Measurements from ENCODE around the gene CEACAM6.
"Not testable (repeated sequence)": the region's sequence is repeated elsewhere in the genome, so short reads cannot be mapped to it uniquely, and the experiment has no call there.

CEACAM6 gene

GRCh38 chr19:41755328-41755913 lies at the start of gene CEACAM6:
Gene CEACAM6, plus strand, starts transcription at chr19:41755530. Its CDS starts 109 bp downstream, at chr19:41755639.
- no peak for DNase-seq (ENCODE audit: low read depth)
- H3K4me3 ChIP-seq (ENCODE audit: low read depth, low read length) = no peak within 1 kb of the TSS
- no peak for TF ChIP-seq CTCF (IDR thresholded peaks at IDR 0.05; ENCODE audit: control insufficient read depth, extremely low read depth, insufficient read depth)

GRCh38 chr19:41706741-41707501 lies 48.4 kb upstream of the CEACAM6 start:
- no peak overlapping the region for H3K4me3 ChIP-seq (ENCODE audit: low read depth, low read length)
- DNase-seq (ENCODE audit: low read depth) = no peak
- TF ChIP-seq CTCF (IDR thresholded peaks at IDR 0.05; ENCODE audit: control insufficient read depth, extremely low read depth, insufficient read depth) = peak; percentile 55

GRCh38 chr19:41707502-41707812 lies 47.9 kb upstream of the CEACAM6 start:
- TF ChIP-seq CTCF (IDR thresholded peaks at IDR 0.05; ENCODE audit: control insufficient read depth, extremely low read depth, insufficient read depth) = no peak
- DNase-seq (ENCODE audit: low read depth) = no peak
- no peak overlapping the region for H3K4me3 ChIP-seq (ENCODE audit: low read depth, low read length)

GRCh38 chr19:41707871-41708371 lies 47.4 kb upstream of the CEACAM6 start:
- TF ChIP-seq CTCF (IDR thresholded peaks at IDR 0.05; ENCODE audit: control insufficient read depth, extremely low read depth, insufficient read depth) = no peak
- H3K4me3 ChIP-seq (ENCODE audit: low read depth, low read length) = no peak overlapping the region
- DNase-seq (ENCODE audit: low read depth) = no peak

GRCh38 chr19:41708481-41708880 lies 46.8 kb upstream of the CEACAM6 start, which contains the start of gene CEACAM5:
Gene CEACAM5, plus strand, starts transcription at chr19:41708626. Its CDS starts 106 bp downstream, at chr19:41708732.
- no peak for DNase-seq (ENCODE audit: low read depth)
- no peak within 1 kb of the TSS for H3K4me3 ChIP-seq (ENCODE audit: low read depth, low read length)
- no peak for TF ChIP-seq CTCF (IDR thresholded peaks at IDR 0.05; ENCODE audit: control insufficient read depth, extremely low read depth, insufficient read depth)

GRCh38 chr19:41709516-41709915 lies 45.8 kb upstream of the CEACAM6 start:
- DNase-seq (ENCODE audit: low read depth) = not testable (repeated sequence)

GRCh38 chr19:41709951-41710645 lies 45.2 kb upstream of the CEACAM6 start:
- no peak for DNase-seq (ENCODE audit: low read depth)
- TF ChIP-seq CTCF (IDR thresholded peaks at IDR 0.05; ENCODE audit: control insufficient read depth, extremely low read depth, insufficient read depth) = no peak
- H3K4me3 ChIP-seq (ENCODE audit: low read depth, low read length) = no peak overlapping the region

More at GRCh38 chr19:41709516-41709915, 45.8 kb upstream of the CEACAM6 start:
- not testable (repeated sequence) for H3K4me3 ChIP-seq (ENCODE audit: low read depth, low read length)
